Tibial nerve (tissue), 3 donors: ENCODE results near the gene GALNT5.

Experiments
- POLR2A ChIP-seq, 2 donors: fragments of 450-650 bp; IDR thresholded peaks; one replicate each; pipeline ENCODE4 v1.6.1; 2017; ENCODE audit warnings: antibody characterized with exemption in 2 of 2, mild to moderate bottlenecking in 2 of 2, moderate library complexity in 2 of 2
- TF ChIP-seq, protein P1 (sequence below), 5 experiments: fragments of 200-600 bp in 3 of 5; fragments of 450-650 bp in 2 of 5; sonication (generic) in 3 of 5; IDR thresholded peaks; one replicate each; pipeline ENCODE4 v1.5.1; 2016 to 2019; ENCODE audit warnings: antibody characterized with exemption in 5 of 5, mild to moderate bottlenecking in 3 of 5, moderate library complexity in 2 of 5

DNA sequence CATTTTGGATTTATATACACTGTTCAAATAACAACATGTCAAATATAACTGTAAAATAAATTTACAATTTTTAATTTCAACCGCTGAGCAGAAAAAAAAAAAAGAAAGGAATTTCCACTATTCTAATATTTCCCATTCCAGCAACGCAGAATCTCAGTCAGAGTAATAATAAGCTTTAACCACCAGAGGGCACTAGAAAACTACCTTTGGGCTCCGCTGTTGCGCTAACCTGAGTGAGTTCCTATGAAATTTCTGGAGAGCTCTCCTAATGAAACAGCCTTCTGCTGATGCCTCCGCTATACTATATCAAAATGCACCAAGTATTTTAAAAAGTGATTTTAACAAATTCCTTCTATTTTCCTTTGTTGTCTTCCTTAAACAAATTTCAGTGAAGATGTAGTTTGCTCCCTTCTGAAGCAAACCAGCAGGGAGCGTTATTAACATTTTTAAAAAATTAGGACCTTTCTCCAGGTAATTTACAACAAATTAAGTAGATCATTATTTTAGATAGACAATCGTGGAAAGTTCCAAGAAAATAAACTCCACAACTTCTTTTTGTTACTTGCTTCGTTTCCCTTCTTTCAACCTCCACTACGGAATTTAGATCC lies 45.1 kb downstream of the GALNT5 start:
- TF ChIP-seq, protein P1, sequence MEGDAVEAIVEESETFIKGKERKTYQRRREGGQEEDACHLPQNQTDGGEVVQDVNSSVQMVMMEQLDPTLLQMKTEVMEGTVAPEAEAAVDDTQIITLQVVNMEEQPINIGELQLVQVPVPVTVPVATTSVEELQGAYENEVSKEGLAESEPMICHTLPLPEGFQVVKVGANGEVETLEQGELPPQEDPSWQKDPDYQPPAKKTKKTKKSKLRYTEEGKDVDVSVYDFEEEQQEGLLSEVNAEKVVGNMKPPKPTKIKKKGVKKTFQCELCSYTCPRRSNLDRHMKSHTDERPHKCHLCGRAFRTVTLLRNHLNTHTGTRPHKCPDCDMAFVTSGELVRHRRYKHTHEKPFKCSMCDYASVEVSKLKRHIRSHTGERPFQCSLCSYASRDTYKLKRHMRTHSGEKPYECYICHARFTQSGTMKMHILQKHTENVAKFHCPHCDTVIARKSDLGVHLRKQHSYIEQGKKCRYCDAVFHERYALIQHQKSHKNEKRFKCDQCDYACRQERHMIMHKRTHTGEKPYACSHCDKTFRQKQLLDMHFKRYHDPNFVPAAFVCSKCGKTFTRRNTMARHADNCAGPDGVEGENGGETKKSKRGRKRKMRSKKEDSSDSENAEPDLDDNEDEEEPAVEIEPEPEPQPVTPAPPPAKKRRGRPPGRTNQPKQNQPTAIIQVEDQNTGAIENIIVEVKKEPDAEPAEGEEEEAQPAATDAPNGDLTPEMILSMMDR (IDR thresholded peaks at IDR 0.05), result peak; percentile 56 to 77 (median 69)
- no peak for TF ChIP-seq POLR2A (IDR thresholded peaks at IDR 0.05)
